Bronchial epithelial cell (primary cell): Measurements from ENCODE around the gene LSM14A. TPM values are rescaled to one million over a fixed set of nuclear protein-coding genes. Genes with fewer than 3 reads are reported as not detected.

Source experiments
- DNase-seq: peaks from one replicate; pipeline ENCODE4 v3.0.0-alpha.2; 2010; ENCODE audit warnings: low read depth
- FAIRE-seq: peaks from 2 replicates; lab custom pipeline; 2011; peaks lifted over from hg19 to GRCh38; lab: Jason Lieb, UNC
- H3K27me3 ChIP-seq: 2 replicates; pipeline ENCODE4 v1.5.1; 2011; ENCODE audit warnings: low read length; ENCODE audit not compliant: control insufficient read depth, insufficient read depth
- H3K36me3 ChIP-seq: 2 replicates; pipeline ENCODE4 v1.5.1; 2011; ENCODE audit warnings: low read length; ENCODE audit not compliant: control insufficient read depth, insufficient read depth
- H3K4me3 ChIP-seq: 2 replicates; pipeline ENCODE4 v1.5.1; 2011; ENCODE audit warnings: mild to moderate bottlenecking, low read depth, low read length, control low read depth
- CTCF ChIP-seq: IDR thresholded peaks from 2 replicates; pipeline ENCODE4 v1.5.1; 2011; ENCODE audit warnings: mild to moderate bottlenecking, moderate library complexity, low read length, control low read depth, inconsistent platforms; ENCODE audit not compliant: insufficient read depth, severe bottlenecking
- total RNA-seq: library from RNA; depleted of rRNA; stranded (reverse); fragments of >200 nt; gene quantifications from 2 replicates; pipeline ENCODE4 v1.2.1, GENCODE V29; 2014

LSM14A gene
- 86.1 and 142 TPM in 2 replicates for total RNA-seq

- TF ChIP-seq CTCF: no peak
- no peaks in the 10 kb centered on the region for H3K27me3 ChIP-seq
- peak within 1 kb of the TSS; percentile 76 for H3K4me3 ChIP-seq
- no peaks in the 10 kb centered on the region for H3K36me3 ChIP-seq
- peak; percentile 56 for DNase-seq
- no peak for FAIRE-seq
Measured at GRCh38 chr19:34171877-34172660, at the start of gene LSM14A. TSS of gene LSM14A (plus strand) at chr19:34172504. CDS start at chr19:34172643, 139 bp downstream.

- Histone ChIP-seq H3K36me3 (no peaks in the 10 kb centered on the region), H3K4me3 (no peak overlapping the region), H3K27me3 (no peaks in the 10 kb centered on the region)
- no peak for TF ChIP-seq CTCF
- DNase-seq (no peak), FAIRE-seq (no peak)
Measured at GRCh38 chr19:34124828-34125227, 47.5 kb upstream of the LSM14A start.

GRCh38 chr19:34126966-34127365 is 45.3 kb upstream of the LSM14A start:
- DNase-seq (no peak), FAIRE-seq (no peak)
- H3K36me3 ChIP-seq: no peaks in the 10 kb centered on the region
- no peak overlapping the region for H3K4me3 ChIP-seq
- H3K27me3 ChIP-seq: no peaks in the 10 kb centered on the region
- TF ChIP-seq CTCF: no peak

- Histone ChIP-seq H3K27me3 (no peaks in the 10 kb centered on the region), H3K4me3 (no peak overlapping the region), H3K36me3 (no peaks in the 10 kb centered on the region)
- no peak for DNase-seq
- FAIRE-seq: no peak
- TF ChIP-seq CTCF: no peak
Measured at GRCh38 chr19:34127684-34128189, 44.6 kb upstream of the LSM14A start.

GRCh38 chr19:34128558-34129250 is 43.6 kb upstream of the LSM14A start:
- no peak for DNase-seq
- Histone ChIP-seq H3K27me3 (no peaks in the 10 kb centered on the region), H3K36me3 (no peaks in the 10 kb centered on the region), H3K4me3 (no peak overlapping the region)
- no peak for FAIRE-seq
- no peak for TF ChIP-seq CTCF
